CD4-positive, alpha-beta T cell (primary cell): ENCODE measurements around the gene PHACTR3. TPM values are rescaled to one million over a fixed set of nuclear protein-coding genes. Genes with fewer than 3 reads are reported as not detected.

Experiments used
- ATAC-seq: fragments of 200-7000 bp; cut with Tn5 transposase; one replicate; pipeline ENCODE4 v1.10.0; 2022; ENCODE audit warnings: mild to moderate bottlenecking; ENCODE audit not compliant: poor library complexity
- CTCF ChIA-PET: fragments of 350-600 bp; sonication (Branson Sonifier 250); formaldehyde crosslinking; loops from one replicate; lab custom pipeline; 2021; ENCODE audit warnings: antibody characterized with exemption, inconsistent platforms; lab: Charles Lee
- POLR2A ChIA-PET: fragments of 350-600 bp; sonication (Branson Sonifier 250); formaldehyde crosslinking; loops from one replicate; lab custom pipeline; 2021; ENCODE audit warnings: antibody characterized with exemption, inconsistent platforms; lab: Charles Lee
- DNase-seq, 14 experiments: peaks; one replicate each; pipeline ENCODE4 v3.0.0-alpha.2; 2013 to 2020; ENCODE audit warnings: mixed read lengths in 2 of 14
- H3K27ac ChIP-seq, 2 donors: one replicate each; pipeline versions ENCODE4 v1.5.1 to v1.7.0; 2013; ENCODE audit warnings: low read length in 2 of 2, low read depth in 1 of 2, mild to moderate bottlenecking in 1 of 2
- H3K27me3 ChIP-seq, 2 experiments: 1 replicate in 1 of 2; 2 replicates in 1 of 2; pipeline versions ENCODE4 v1.6.1 to v1.7.0; 2013; ENCODE audit warnings: low read length in 2 of 2, control low read depth in 1 of 2, mild to moderate bottlenecking in 1 of 2, moderate library complexity in 1 of 2; ENCODE audit not compliant: insufficient read depth in 2 of 2, control insufficient read depth in 1 of 2
- H3K36me3 ChIP-seq: one replicate; pipeline ENCODE4 v1.6.1; 2013; ENCODE audit warnings: low read length, control low read depth; ENCODE audit not compliant: insufficient read depth
- H3K4me1 ChIP-seq: one replicate; pipeline ENCODE4 v1.6.1; 2013; ENCODE audit warnings: low read length, control low read depth; ENCODE audit not compliant: insufficient read depth
- H3K4me3 ChIP-seq: one replicate; pipeline ENCODE4 v1.5.1; 2013; ENCODE audit warnings: mild to moderate bottlenecking, low read length, moderate library complexity
- H3K9me3 ChIP-seq, 2 experiments: 1 replicate in 1 of 2; 2 replicates in 1 of 2; pipeline versions ENCODE4 v1.6.1 to v1.7.0; 2013; ENCODE audit warnings: low read length in 2 of 2, mild to moderate bottlenecking in 2 of 2, control low read depth in 1 of 2, moderate library complexity in 1 of 2; ENCODE audit not compliant: control insufficient read depth in 1 of 2, insufficient read depth in 1 of 2
- H3K27ac Mint-ChIP-seq: one replicate; pipeline ENCODE4 v1.8.0; 2020; ENCODE audit warnings: mixed read lengths
- H3K27me3 Mint-ChIP-seq: one replicate; pipeline ENCODE4 v1.8.0; 2021; ENCODE audit warnings: mixed read lengths
- H3K36me3 Mint-ChIP-seq: one replicate; pipeline ENCODE4 v1.8.0; 2021; ENCODE audit warnings: low read depth, mixed read lengths
- H3K4me1 Mint-ChIP-seq: one replicate; pipeline ENCODE4 v1.8.0; 2021; ENCODE audit warnings: low read depth, mixed read lengths
- H3K4me3 Mint-ChIP-seq: one replicate; pipeline ENCODE4 v1.8.0; 2020; ENCODE audit warnings: mild to moderate bottlenecking, mixed read lengths
- H3K9me3 Mint-ChIP-seq: one replicate; pipeline ENCODE4 v1.8.0; 2020; ENCODE audit warnings: mixed read lengths
- intact Hi-C, 2 experiments: fragments of 100-400 bp; cut with DNase I in 1 of 2; cut with micrococcal nuclease in 1 of 2; formaldehyde crosslinking; loops; one replicate each; pipeline versions ENCODE4 v1.15.1 to v1.9.0; 2023 to 2025; cut with DNase I, micrococcal nuclease
- total RNA-seq, 174 experiments: library from RNA in 2 of 174; stranded (reverse) in 2 of 174; gene quantifications; one replicate each; pipeline ENCODE4 v1.2.3 and lab custom pipeline; 2021 to 2026
- TF ChIP-seq, protein P1 (sequence below): fragments of 200-600 bp; IDR thresholded peaks from one replicate; pipeline ENCODE4 v1.8.0; 2022; ENCODE audit warnings: antibody characterized with exemption, mild to moderate bottlenecking

Gene PHACTR3
- total RNA-seq, 2 experiments from 2014 or later: not detected

- H3K4me1 Mint-ChIP-seq: no peaks in the 10 kb centered on the region
- DNase-seq: no peak
- ChIA-PET POLR2A (no interaction called here), CTCF (no interaction called here)
- Histone ChIP-seq H3K4me3 (no peak overlapping the region), H3K4me1 (no peaks in the 10 kb centered on the region), H3K9me3 (peaks cover 0 to 16% of the 10 kb centered on the region in 2 experiments), H3K36me3 (no peaks in the 10 kb centered on the region), H3K27ac (no peak overlapping the region), H3K27me3 (peaks cover 6% of the 10 kb centered on the region in 2 experiments)
- ATAC-seq: no peak
- TF ChIP-seq, protein P1, sequence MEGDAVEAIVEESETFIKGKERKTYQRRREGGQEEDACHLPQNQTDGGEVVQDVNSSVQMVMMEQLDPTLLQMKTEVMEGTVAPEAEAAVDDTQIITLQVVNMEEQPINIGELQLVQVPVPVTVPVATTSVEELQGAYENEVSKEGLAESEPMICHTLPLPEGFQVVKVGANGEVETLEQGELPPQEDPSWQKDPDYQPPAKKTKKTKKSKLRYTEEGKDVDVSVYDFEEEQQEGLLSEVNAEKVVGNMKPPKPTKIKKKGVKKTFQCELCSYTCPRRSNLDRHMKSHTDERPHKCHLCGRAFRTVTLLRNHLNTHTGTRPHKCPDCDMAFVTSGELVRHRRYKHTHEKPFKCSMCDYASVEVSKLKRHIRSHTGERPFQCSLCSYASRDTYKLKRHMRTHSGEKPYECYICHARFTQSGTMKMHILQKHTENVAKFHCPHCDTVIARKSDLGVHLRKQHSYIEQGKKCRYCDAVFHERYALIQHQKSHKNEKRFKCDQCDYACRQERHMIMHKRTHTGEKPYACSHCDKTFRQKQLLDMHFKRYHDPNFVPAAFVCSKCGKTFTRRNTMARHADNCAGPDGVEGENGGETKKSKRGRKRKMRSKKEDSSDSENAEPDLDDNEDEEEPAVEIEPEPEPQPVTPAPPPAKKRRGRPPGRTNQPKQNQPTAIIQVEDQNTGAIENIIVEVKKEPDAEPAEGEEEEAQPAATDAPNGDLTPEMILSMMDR: no peak
- no peak overlapping the region for H3K27ac Mint-ChIP-seq
- H3K36me3 Mint-ChIP-seq: no peaks in the 10 kb centered on the region
- peaks cover 3% of the 10 kb centered on the region for H3K9me3 Mint-ChIP-seq
- no peak overlapping the region for H3K4me3 Mint-ChIP-seq
- intact Hi-C loops: no loop called here
- peaks cover 44% of the 10 kb centered on the region for H3K27me3 Mint-ChIP-seq
Measured at GRCh38 chr20:59680148-59680650, 75.9 kb downstream of the PHACTR3 start.

- CTCF ChIA-PET: no interaction called here
Measured at GRCh38 chr20:59680852-59681251, 76.5 kb downstream of the PHACTR3 start.

GRCh38 chr20:59682603-59683002 is 78.3 kb downstream of the PHACTR3 start:
- H3K27ac Mint-ChIP-seq: no peak overlapping the region
- TF ChIP-seq, protein P1: no peak
- intact Hi-C loops: no loop called here
- CTCF ChIA-PET: no interaction called here
- DNase-seq (no peak), ATAC-seq (no peak)
- Histone ChIP-seq H3K27me3 (peaks cover 0 to 3% of the 10 kb centered on the region in 2 experiments), H3K27ac (no peak overlapping the region), H3K36me3 (no peaks in the 10 kb centered on the region), H3K4me3 (no peak overlapping the region), H3K4me1 (no peaks in the 10 kb centered on the region), H3K9me3 (peaks cover 0 to 14% of the 10 kb centered on the region in 2 experiments)
- H3K4me3 Mint-ChIP-seq: no peak overlapping the region
- no peaks in the 10 kb centered on the region for H3K4me1 Mint-ChIP-seq
- peaks cover 3% of the 10 kb centered on the region for H3K9me3 Mint-ChIP-seq
- H3K36me3 Mint-ChIP-seq: no peaks in the 10 kb centered on the region
- peaks cover 30% of the 10 kb centered on the region for H3K27me3 Mint-ChIP-seq
- POLR2A ChIA-PET: no interaction called here

More at GRCh38 chr20:59680852-59681251, 76.5 kb downstream of the PHACTR3 start:
- Histone ChIP-seq H3K36me3 (no peaks in the 10 kb centered on the region), H3K27ac (no peak overlapping the region), H3K9me3 (peaks cover 0 to 16% of the 10 kb centered on the region in 2 experiments), H3K27me3 (peaks cover 5 to 6% of the 10 kb centered on the region in 2 experiments), H3K4me3 (no peak overlapping the region), H3K4me1 (no peaks in the 10 kb centered on the region)
- H3K27me3 Mint-ChIP-seq: peaks cover 41% of the 10 kb centered on the region
- TF ChIP-seq, protein P1: no peak
- no peak for DNase-seq
- H3K4me1 Mint-ChIP-seq: no peaks in the 10 kb centered on the region
- H3K36me3 Mint-ChIP-seq: no peaks in the 10 kb centered on the region
- no peak overlapping the region for H3K4me3 Mint-ChIP-seq
- intact Hi-C loops: no loop called here
- POLR2A ChIA-PET: no interaction called here
- no peak overlapping the region for H3K27ac Mint-ChIP-seq
- H3K9me3 Mint-ChIP-seq: peaks cover 3% of the 10 kb centered on the region
- no peak for ATAC-seq
